Spleen (tissue), 3 donors: ENCODE results near the gene FNBP1.
A peak's percentile ranks its signal among the peaks of the same experiment; 100 is the strongest.

Experiments used
- POLR2A ChIP-seq, 3 donors: fragments of 450-650 bp; IDR thresholded peaks; one replicate each; pipeline ENCODE4 v1.5.1; 2017; ENCODE audit warnings: antibody characterized with exemption in 3 of 3, mild to moderate bottlenecking in 1 of 3
- POLR2AphosphoS5 ChIP-seq, 3 donors: sonication (generic); formaldehyde crosslinking; IDR thresholded peaks; one replicate each; pipeline ENCODE4 v1.5.1; 2017; ENCODE audit warnings: antibody characterized with exemption in 3 of 3

DNA sequence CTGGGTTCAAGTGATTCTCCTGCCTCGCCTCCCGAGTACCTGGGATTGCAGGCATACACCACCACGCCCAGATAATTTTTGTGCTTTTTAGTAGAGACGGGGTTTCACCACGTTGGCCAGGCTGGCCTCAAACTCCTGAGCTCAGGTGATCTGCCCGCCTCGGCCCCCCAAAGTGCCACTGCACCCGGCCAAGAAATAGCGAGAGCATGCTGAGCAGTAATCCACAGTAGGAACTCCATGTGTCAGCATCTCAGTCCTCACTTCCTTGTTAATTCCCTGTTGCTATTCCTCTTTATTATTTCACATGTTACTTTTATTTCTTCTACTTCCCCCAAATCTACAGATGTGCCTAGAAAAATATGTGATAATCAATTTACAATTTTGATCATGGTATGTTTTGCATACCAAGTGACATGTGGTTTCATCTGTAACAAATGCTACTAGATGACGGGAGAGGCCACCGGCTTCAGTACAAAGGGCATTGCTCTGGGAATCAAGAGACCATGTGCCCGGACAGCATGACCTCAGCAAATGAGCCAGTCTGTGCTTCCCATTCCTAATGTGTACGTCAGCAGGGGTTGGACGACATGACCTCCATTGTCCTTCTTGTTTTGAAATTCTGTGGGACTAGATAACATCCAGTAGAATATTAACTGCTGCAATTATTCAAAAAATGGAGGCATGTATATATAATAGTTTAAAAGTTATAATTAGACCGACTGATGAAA lies 61.6 kb downstream of the FNBP1 start:
- TF ChIP-seq POLR2AphosphoS5 (IDR thresholded peaks at IDR 0.05) (peak in 2 of 3 donors; percentile 31 to 52), POLR2A (IDR thresholded peaks at IDR 0.05) (no peak)
